ENCODE results near the gene LRRC63.
"Not testable (repeated sequence)": the region's sequence is repeated elsewhere in the genome, so short reads cannot be mapped to it uniquely, and the experiment has no call there.

DNA sequence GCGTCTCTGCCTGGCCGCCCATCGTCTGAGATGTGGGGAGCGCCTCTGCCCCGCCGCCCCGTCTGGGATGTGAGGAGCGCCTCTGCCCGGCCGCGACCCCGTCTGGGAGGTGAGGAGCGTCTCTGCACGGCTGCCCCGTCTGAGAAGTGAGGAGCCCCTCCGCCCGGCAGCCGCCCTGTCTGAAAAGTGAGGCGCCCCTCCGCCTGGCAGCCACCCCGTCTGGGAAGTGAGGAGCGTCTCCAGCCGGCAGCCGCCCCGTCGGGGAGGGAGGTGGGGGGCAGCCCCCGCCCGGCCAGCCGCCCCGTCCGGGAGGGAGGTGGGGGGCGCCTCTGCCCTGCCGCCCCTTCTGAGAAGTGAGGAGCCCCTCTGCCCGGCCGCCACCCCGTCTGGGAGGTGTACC, 49.0 kb upstream of the LRRC63 start:
- not testable (repeated sequence) for TF ChIP-seq CTCF (tag by site-specific recombination; IDR thresholded peaks at IDR 0.05); ZNF302 (tag by site-specific recombination; IDR thresholded peaks at IDR 0.05; ENCODE audit: low read depth); SCRT2 (tag by site-specific recombination; IDR thresholded peaks at IDR 0.05); ZNF274 (IDR thresholded peaks at IDR 0.05; ENCODE audit: low read length); ZNF274 (tag by site-specific recombination; IDR thresholded peaks at IDR 0.05; ENCODE audit: borderline replicate concordance); ZNF76 (tag by site-specific recombination; IDR thresholded peaks at IDR 0.05; ENCODE audit: borderline replicate concordance, low read depth); ZNF677 (tag by site-specific recombination; IDR thresholded peaks at IDR 0.05); PATZ1 (tag by site-specific recombination; IDR thresholded peaks at IDR 0.05)
